ENCODE data around the gene CDKAL1. TPM values are rescaled to one million over a fixed set of nuclear protein-coding genes. Genes with fewer than 3 reads are reported as not detected.

Gene CDKAL1
- total RNA-seq, 4 donors from 2014 or later: 13.5 to 21.2 (median 17.3) TPM

- 68 to 70% methylated on average over 2 of the region's 2 CpGs for WGBS, 2 donors
Observed at GRCh38 chr6:20850686-20851416, 316.6 kb downstream of the CDKAL1 start.

GRCh38 chr6:20851795-20852194, 317.5 kb downstream of the CDKAL1 start:
- Histone ChIP-seq H3K4me3 (no peak overlapping the region), H3K4me1 (no peaks in the 10 kb centered on the region), H3K27ac (no peak overlapping the region), H3K36me3 (no peaks in the 10 kb centered on the region), H3K9me3 (no peaks in the 10 kb centered on the region), H3K27me3 (no peaks in the 10 kb centered on the region)
- WGBS, 2 donors: 80 to 88% methylated on average over 1 of the region's 1 CpG
- TF ChIP-seq POLR2A (IDR thresholded peaks at IDR 0.05): no peak
- TF ChIP-seq CTCF (IDR thresholded peaks at IDR 0.05): no peak
- TF ChIP-seq EP300 (IDR thresholded peaks at IDR 0.05): no peak
- no peak for DNase-seq (ENCODE audit: low spot score in 2 of 2)

More at GRCh38 chr6:20850686-20851416, 316.6 kb downstream of the CDKAL1 start:
- Histone ChIP-seq H3K27ac (no peak overlapping the region), H3K4me1 (no peaks in the 10 kb centered on the region), H3K36me3 (no peaks in the 10 kb centered on the region), H3K27me3 (no peaks in the 10 kb centered on the region), H3K4me3 (no peak overlapping the region), H3K9me3 (no peaks in the 10 kb centered on the region)
- TF ChIP-seq EP300 (IDR thresholded peaks at IDR 0.05): no peak
- no peak for TF ChIP-seq CTCF (IDR thresholded peaks at IDR 0.05)
- no peak for TF ChIP-seq POLR2A (IDR thresholded peaks at IDR 0.05)
- DNase-seq (ENCODE audit: low spot score in 2 of 2): no peak

- TF ChIP-seq CTCF (IDR thresholded peaks at IDR 0.05) (no peak), POLR2A (IDR thresholded peaks at IDR 0.05) (no peak), EP300 (IDR thresholded peaks at IDR 0.05) (no peak)
- 82 to 89% methylated on average over 3 of the region's 3 CpGs for WGBS, 2 donors
Observed at GRCh38 chr6:20853828-20854227, 319.6 kb downstream of the CDKAL1 start.

GRCh38 chr6:20856681-20857288, 322.5 kb downstream of the CDKAL1 start:
- H3K9me3 ChIP-seq: no peaks in the 10 kb centered on the region
- no peak for DNase-seq (ENCODE audit: low spot score in 2 of 2)
- no peak overlapping the region for H3K27ac ChIP-seq
- H3K27me3 ChIP-seq: no peaks in the 10 kb centered on the region
- WGBS, 2 donors: 85 to 90% methylated on average over 7 of the region's 7 CpGs
- no peak overlapping the region for H3K4me3 ChIP-seq
- H3K36me3 ChIP-seq: no peaks in the 10 kb centered on the region
- no peaks in the 10 kb centered on the region for H3K4me1 ChIP-seq
- TF ChIP-seq EP300 (IDR thresholded peaks at IDR 0.05): no peak
- TF ChIP-seq POLR2A (IDR thresholded peaks at IDR 0.05): no peak
- no peak for TF ChIP-seq CTCF (IDR thresholded peaks at IDR 0.05)

More at GRCh38 chr6:20853828-20854227, 319.6 kb downstream of the CDKAL1 start:
- no peaks in the 10 kb centered on the region for H3K36me3 ChIP-seq
- H3K4me3 ChIP-seq: no peak overlapping the region
- no peak overlapping the region for H3K27ac ChIP-seq
- H3K9me3 ChIP-seq: no peaks in the 10 kb centered on the region
- no peaks in the 10 kb centered on the region for H3K27me3 ChIP-seq
- DNase-seq (ENCODE audit: low spot score in 2 of 2): no peak
- H3K4me1 ChIP-seq: no peaks in the 10 kb centered on the region

GRCh38 chr6:20861481-20861880, 327.2 kb downstream of the CDKAL1 start:
- no peaks in the 10 kb centered on the region for H3K9me3 ChIP-seq
- no peaks in the 10 kb centered on the region for H3K27me3 ChIP-seq
- H3K27ac ChIP-seq: no peak overlapping the region
- no peak overlapping the region for H3K4me3 ChIP-seq
- H3K4me1 ChIP-seq: no peaks in the 10 kb centered on the region
- no peak for DNase-seq (ENCODE audit: low spot score in 2 of 2)
- H3K36me3 ChIP-seq: no peaks in the 10 kb centered on the region
- WGBS, 2 donors: 100% methylated on average over 1 of the region's 1 CpG
- TF ChIP-seq CTCF (IDR thresholded peaks at IDR 0.05) (no peak), EP300 (IDR thresholded peaks at IDR 0.05) (no peak), POLR2A (IDR thresholded peaks at IDR 0.05) (no peak)

Measured in tibial nerve (tissue), 4 donors.